Stimulated activated naive CD8-positive, alpha-beta T cell treated with anti-CD3 and anti-CD28 coated beads, Interleukin-15, Interleukin-2, amounts not matched to agents 100 ng/mL and 50 ng/mL, for 24 hours (primary cell): ENCODE data around the gene DMAC2.
"Not testable (repeated sequence)": the region's sequence is repeated elsewhere in the genome, so short reads cannot be mapped to it uniquely, and the experiment has no call there.

ENCODE experiments used
- H3K27ac Mint-ChIP-seq: one replicate; pipeline ENCODE4 v1.8.0; 2021; ENCODE audit warnings: mild to moderate bottlenecking, mixed read lengths
- H3K27me3 Mint-ChIP-seq: one replicate; pipeline ENCODE4 v1.8.0; 2021; ENCODE audit warnings: mixed read lengths
- H3K36me3 Mint-ChIP-seq: one replicate; pipeline ENCODE4 v1.8.0; 2021; ENCODE audit warnings: low read depth, mixed read lengths
- H3K4me1 Mint-ChIP-seq: one replicate; pipeline ENCODE4 v1.8.0; 2021; ENCODE audit warnings: low read depth, mixed read lengths
- H3K4me3 Mint-ChIP-seq: one replicate; pipeline ENCODE4 v1.8.0; 2021; ENCODE audit warnings: mild to moderate bottlenecking, mixed read lengths
- H3K9me3 Mint-ChIP-seq: one replicate; pipeline ENCODE4 v1.8.0; 2021; ENCODE audit warnings: mixed read lengths

The DMAC2 gene

DNA sequence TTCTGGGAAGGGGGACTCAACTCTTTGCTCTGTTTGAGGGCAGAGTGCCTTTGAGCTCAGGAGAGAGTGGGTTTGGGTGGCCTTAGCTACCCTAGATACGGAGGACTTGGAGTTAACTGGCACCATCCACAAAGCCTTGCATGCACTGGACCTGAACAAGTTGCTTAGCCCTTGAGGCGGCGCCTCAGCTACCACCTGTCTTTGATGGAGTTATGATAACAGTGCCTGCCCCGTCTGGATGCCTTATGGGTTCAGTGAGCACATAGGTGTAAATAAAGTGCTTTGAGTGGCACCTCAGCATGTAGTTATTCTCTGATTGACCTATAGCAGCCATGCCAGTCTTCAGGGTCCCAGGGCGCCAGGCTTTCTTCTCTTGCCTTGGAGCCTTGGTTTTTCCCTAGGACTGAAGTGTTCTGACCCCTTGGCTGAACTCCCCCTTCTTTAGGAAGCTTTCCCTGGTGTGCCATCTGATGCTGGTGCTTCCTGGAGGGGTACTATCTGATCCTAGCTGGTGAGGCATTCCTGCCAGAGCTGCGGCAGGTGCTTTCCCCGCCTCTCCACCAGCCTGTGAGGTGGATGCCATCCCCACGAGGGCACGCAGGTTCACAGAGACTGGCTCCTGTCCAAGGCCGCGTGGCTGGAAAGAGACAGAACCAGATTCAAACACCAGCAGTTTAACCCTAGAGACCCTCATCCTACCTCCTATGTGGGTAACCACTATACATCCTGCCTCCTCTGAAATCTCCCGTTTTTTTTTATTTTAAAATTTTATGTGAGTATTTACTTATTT, 36.3 kb downstream of the DMAC2 start:
- peaks cover 4% of the 10 kb centered on the region for H3K36me3 Mint-ChIP-seq
- no peak overlapping the region for H3K4me3 Mint-ChIP-seq
- H3K27me3 Mint-ChIP-seq: no peaks in the 10 kb centered on the region
- H3K4me1 Mint-ChIP-seq: peaks cover 16% of the 10 kb centered on the region
- H3K27ac Mint-ChIP-seq: no peak overlapping the region
- no peaks in the 10 kb centered on the region for H3K9me3 Mint-ChIP-seq

DNA sequence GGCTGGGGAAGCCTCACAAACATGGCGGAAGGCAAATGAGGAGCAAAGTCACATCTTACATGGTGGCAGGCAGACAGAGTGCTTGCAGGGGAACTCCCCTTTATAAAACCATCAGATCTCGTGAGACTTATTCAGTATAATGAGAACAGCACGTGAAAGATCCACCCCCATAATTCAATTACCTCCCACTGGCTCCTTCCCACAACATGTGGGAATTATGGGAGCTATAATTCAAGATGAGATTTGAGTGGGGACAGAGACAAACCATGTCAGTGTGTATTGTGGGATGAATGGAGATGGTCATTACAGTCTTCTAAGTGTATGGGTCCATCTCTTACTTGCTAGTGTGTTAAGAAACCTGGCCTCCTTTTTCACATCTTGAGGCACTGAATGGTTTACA, 37.7 kb downstream of the DMAC2 start:
- H3K9me3 Mint-ChIP-seq: no peaks in the 10 kb centered on the region
- H3K4me3 Mint-ChIP-seq: no peak overlapping the region
- H3K27ac Mint-ChIP-seq: no peak overlapping the region
- no peaks in the 10 kb centered on the region for H3K27me3 Mint-ChIP-seq
- peaks cover 27% of the 10 kb centered on the region for H3K4me1 Mint-ChIP-seq
- H3K36me3 Mint-ChIP-seq: peaks cover 4% of the 10 kb centered on the region

DNA sequence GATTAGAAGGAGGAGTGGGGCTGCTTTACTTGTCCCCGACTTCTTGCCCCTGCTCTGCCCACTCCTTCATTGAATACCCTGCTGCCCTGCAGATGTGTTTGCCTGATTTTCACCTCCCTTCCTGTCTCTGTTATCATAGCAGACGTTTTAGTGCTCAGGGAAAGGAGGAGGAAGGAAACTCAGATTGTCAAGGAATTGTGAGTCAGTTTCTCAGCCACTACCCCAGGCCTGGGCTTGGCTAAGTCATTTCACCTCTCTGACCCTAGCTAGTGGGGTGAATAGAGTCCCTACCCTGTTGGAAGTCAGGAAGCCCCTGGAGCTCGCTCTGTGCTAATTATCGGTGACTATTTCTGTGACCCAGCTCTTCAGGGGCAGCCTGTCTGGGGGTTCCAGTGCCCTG, 38.2 kb downstream of the DMAC2 start:
- H3K9me3 Mint-ChIP-seq: no peaks in the 10 kb centered on the region
- no peaks in the 10 kb centered on the region for H3K27me3 Mint-ChIP-seq
- peaks cover 4% of the 10 kb centered on the region for H3K36me3 Mint-ChIP-seq
- H3K4me1 Mint-ChIP-seq: peaks cover 31% of the 10 kb centered on the region
- H3K4me3 Mint-ChIP-seq: no peak overlapping the region
- no peak overlapping the region for H3K27ac Mint-ChIP-seq

DNA sequence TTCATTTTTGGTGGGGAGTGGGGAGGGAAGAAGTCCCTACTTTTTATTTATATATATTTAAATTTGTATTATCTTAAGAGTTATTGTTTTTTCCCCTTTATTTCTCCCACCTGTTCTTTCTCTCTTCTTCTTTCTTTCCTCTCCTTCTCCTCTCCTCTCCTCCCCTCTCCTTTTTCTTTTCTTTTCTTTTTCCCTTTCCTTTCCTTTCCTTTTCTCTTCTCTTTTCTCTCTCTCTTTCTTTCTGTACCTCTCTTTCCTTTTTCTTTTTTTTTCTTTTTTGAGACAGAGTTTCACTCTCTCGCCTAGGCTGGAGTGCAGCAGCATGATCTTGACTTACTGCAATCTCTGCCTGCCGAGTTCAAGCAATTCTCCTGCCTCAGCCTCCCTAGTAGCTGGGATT, 40.2 kb downstream of the DMAC2 start:
- Mint-ChIP-seq H3K27ac (peak overlapping the region; percentile 43), H3K4me1 (peaks cover 44% of the 10 kb centered on the region), H3K27me3 (no peaks in the 10 kb centered on the region), H3K36me3 (peaks cover 4% of the 10 kb centered on the region), H3K9me3 (no peaks in the 10 kb centered on the region), H3K4me3 (peak overlapping the region; percentile 94)

DNA sequence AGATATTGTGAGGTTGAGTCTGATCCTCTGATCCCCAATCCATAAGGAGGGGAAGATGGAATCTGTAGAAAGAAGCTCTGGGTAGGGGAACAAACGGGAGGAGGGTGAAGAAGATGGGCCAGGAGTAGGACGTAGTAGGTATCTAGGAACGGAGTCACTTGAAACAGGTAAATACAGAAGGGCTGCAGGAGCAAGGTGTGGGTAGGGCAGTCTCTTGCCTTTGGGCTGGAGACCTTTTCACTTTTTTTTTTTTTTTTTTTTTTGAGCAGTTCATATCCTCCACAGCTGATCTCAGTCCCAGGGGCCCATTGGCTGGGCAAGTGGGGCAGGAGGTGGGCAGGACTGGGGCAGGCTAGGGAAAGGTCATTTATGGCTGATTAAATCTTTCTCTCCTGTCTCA, 40.6 kb downstream of the DMAC2 start:
- Mint-ChIP-seq H3K36me3 (peaks cover 4% of the 10 kb centered on the region), H3K9me3 (no peaks in the 10 kb centered on the region), H3K27ac (peak overlapping the region; percentile 22), H3K27me3 (no peaks in the 10 kb centered on the region), H3K4me3 (peak overlapping the region; percentile 94), H3K4me1 (peaks cover 44% of the 10 kb centered on the region)

DNA sequence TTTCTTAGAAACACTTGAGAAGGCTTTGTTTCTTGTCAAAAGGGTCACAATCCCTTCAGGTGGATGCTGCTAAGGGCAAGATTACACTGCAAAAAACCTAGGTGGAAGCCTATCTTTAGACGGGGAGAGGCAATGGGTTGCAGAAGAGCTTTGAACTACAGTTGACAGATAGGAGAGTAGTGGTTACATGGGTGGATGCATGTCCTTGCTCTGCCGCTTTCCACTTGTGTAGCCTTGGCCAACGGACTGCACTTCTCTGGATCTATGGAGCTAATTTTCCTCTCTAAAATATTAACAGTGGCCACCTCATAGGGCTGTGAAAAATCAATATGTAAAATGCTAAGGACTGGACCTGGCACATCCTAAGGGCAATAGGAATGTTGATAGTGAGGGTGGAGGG, 41.1 kb downstream of the DMAC2 start:
- Mint-ChIP-seq H3K36me3 (peaks cover 4% of the 10 kb centered on the region), H3K9me3 (no peaks in the 10 kb centered on the region), H3K27me3 (no peaks in the 10 kb centered on the region), H3K4me1 (peaks cover 44% of the 10 kb centered on the region), H3K4me3 (peak overlapping the region; percentile 94), H3K27ac (peak overlapping the region; percentile 22)

DNA sequence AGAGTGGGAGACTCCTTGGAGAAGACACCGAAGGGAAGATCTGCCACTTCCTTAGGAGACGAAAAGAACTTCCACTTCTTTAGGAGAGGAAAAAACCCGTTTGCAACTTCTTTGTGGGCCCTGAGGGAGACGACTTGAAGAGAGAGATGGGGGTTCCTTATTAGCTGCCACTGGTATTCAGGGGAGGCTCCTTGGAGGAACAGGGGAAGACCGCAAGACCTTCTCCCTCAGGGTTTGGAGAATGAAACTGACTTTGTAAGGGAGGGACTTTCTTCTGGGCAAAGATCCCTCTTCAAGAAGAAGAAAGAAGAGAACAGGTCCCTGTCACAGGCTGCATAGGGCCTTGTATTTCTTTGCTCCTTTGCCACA, 41.7 kb downstream of the DMAC2 start:
- H3K27ac Mint-ChIP-seq: peak overlapping the region; percentile 100
- peaks cover 4% of the 10 kb centered on the region for H3K36me3 Mint-ChIP-seq
- H3K4me1 Mint-ChIP-seq: peaks cover 42% of the 10 kb centered on the region
- no peaks in the 10 kb centered on the region for H3K27me3 Mint-ChIP-seq
- peak overlapping the region; percentile 94 for H3K4me3 Mint-ChIP-seq
- no peaks in the 10 kb centered on the region for H3K9me3 Mint-ChIP-seq

DNA sequence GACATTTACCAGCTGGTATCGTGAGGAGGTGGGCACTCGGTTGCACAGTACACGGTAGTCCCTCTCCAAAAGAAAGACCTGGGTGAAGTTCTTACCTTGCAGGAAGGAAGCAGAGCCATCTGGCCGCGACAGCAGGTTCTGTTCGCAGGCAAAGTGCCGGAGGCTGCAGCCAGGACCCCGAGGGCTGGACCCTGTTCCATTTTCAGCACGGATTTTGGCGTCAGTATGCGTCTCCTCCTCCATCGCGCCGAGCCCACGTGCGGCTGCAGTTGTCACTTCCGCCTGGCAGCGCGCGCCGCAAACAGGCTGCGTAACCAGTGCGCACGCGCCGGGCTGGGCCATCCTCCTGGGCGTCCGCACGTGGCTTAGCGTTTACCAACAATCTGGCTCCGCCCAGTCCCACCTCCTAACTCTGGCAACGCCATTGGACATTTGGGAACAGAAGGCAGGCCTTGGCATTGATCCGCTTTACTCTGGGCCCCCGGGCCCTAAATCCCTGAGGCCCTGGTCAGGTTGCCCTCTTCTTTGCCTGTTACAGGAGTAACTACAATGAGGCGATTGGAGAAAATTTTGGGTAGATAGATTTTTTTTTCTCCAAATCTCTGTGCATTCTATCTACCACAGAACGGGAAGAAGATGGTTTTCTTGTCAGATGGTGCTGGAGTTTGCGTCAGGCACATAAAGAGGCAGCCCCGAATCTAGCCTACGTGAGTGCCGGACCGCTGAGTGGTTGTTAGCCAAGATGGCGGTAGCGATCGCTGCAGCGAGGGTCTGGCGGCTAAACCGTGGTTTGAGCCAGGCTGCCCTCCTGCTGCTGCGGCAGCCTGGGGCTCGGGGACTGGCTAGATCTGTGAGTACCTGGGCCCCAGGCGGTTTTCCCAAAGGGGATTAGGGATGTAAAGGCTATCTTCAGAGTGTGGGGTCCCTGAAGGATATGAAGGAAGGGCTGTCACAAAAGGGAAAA, 42.3 kb downstream of the DMAC2 start, which contains the start of the genes BCKDHA and EXOSC5:
Gene BCKDHA (plus strand): TSS at position 733 of the 964 bp plus-strand sequence. CDS start 10 bp downstream, at position 743.
Gene EXOSC5 (minus strand): TSS at position 274 of the 964 bp plus-strand sequence. CDS start 31 bp downstream, at position 243.
- Mint-ChIP-seq H3K4me1 (peaks cover 40% of the 10 kb centered on the region), H3K27ac (peak within 1 kb of the TSS; percentile 100), H3K27me3 (no peaks in the 10 kb centered on the region), H3K9me3 (no peaks in the 10 kb centered on the region), H3K4me3 (peak within 1 kb of the TSS; percentile 94), H3K36me3 (peaks cover 4% of the 10 kb centered on the region)

DNA sequence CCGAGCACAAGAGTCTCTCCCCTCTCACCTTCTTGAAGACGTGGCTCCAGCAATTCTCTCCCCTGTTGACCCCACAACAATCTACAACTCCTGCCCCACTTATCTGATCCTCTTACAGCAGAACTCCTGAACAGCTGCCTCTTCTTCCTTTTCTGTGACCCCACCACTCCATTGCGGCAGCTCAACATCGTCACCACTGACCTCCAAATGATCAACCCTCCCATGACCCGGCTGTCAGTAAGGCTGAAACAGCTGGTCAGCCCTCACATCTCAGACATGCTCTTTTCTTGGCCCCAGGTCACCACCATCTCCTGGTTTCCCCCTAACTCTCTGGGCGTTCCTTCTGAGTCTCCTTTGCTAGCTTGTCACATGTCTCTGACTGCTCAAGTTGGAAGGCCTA, 44.4 kb downstream of the DMAC2 start:
- H3K4me3 Mint-ChIP-seq: peak overlapping the region; percentile 94
- peaks cover 13% of the 10 kb centered on the region for H3K36me3 Mint-ChIP-seq
- peaks cover 40% of the 10 kb centered on the region for H3K4me1 Mint-ChIP-seq
- H3K27ac Mint-ChIP-seq: peak overlapping the region; percentile 6
- H3K27me3 Mint-ChIP-seq: no peaks in the 10 kb centered on the region
- H3K9me3 Mint-ChIP-seq: no peaks in the 10 kb centered on the region

DNA sequence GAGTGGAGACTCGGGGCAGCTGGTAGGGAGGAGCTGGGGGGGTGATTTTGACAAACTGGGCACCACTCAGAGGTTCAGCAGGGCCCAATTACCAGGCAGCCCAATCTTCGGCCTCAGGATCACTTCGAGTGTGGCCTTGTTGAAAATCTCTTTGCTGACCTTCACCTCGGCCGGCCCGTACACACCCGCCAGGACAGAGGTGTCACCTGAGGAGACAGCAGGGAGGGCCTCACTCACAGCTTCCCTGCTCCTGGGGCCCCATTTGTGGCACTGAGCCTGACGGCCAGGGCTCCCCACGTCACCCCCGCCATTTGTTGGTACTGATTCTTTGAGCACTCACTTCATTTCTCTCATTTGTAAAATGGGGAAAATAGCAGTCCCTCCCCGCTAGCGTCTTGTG, 46.9 kb downstream of the DMAC2 start:
- H3K36me3 Mint-ChIP-seq: peaks cover 25% of the 10 kb centered on the region
- no peak overlapping the region for H3K4me3 Mint-ChIP-seq
- H3K27me3 Mint-ChIP-seq: no peaks in the 10 kb centered on the region
- H3K4me1 Mint-ChIP-seq: peaks cover 23% of the 10 kb centered on the region
- no peaks in the 10 kb centered on the region for H3K9me3 Mint-ChIP-seq
- peak overlapping the region; percentile 55 for H3K27ac Mint-ChIP-seq

DNA sequence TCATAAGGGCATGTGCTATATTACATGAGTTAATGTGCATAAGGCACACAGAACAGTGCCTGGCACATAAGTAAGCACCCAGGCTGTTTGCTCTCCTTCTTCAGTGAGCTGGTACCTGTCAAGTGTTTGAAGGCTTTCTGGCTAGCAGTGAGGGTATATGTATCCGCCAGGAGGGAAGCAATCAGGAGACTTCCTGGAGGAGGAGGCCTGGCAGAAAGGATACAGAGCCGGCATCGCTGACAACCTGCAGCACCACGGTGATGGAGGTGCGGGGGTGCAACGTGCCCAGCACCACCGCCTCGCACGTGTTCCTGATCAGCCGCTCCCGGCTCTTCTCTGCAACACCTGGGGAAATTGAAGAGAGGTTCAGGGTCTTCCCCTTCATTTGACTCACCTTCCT, 48.1 kb downstream of the DMAC2 start:
- Mint-ChIP-seq H3K27ac (no peak overlapping the region), H3K4me3 (no peak overlapping the region), H3K27me3 (no peaks in the 10 kb centered on the region), H3K36me3 (peaks cover 25% of the 10 kb centered on the region), H3K4me1 (peaks cover 14% of the 10 kb centered on the region), H3K9me3 (no peaks in the 10 kb centered on the region)

DNA sequence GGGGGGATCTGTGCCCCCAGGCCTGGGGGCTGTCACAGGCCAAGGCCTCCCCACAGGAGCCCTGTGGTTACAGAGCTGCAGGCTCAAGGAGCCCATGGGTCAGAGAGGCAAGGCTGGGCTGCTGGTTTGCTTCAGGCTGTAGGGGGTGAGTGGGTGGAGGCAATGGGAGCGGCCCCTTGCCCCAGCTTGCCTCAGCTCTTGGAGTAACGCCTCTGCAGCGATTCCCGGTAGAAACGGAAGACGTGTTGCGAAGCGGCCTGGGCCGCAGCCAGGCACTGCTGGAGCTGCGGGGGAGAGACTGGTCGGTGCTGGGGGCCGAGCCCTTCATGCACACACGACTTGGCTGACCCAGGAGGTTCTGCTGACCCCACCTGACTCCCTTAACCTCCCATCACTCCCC, 53.3 kb downstream of the DMAC2 start:
- Mint-ChIP-seq H3K27me3 (no peaks in the 10 kb centered on the region), H3K9me3 (no peaks in the 10 kb centered on the region), H3K27ac (no peak overlapping the region), H3K36me3 (peaks cover 31% of the 10 kb centered on the region), H3K4me3 (no peak overlapping the region), H3K4me1 (no peaks in the 10 kb centered on the region)

DNA sequence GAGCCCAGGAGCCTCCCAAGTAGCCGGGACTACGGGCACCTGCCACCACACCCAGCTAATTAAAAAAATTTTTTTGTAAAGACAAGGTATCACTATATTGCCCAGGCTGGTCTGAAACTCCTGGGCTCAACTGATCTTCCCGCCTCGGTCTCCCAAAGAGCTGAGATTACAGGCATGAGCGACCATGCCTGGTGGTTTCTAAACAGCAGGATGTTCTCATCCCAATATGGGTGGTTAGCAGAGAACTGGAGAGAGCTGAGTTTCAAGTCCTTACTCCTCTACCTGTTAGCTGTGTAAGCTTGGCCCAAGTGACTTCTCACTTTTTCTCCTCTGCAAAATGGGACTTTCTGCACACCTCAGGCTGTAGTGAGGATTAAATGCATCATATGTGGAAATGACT, 55.4 kb downstream of the DMAC2 start:
- no peaks in the 10 kb centered on the region for H3K9me3 Mint-ChIP-seq
- peaks cover 20% of the 10 kb centered on the region for H3K36me3 Mint-ChIP-seq
- H3K4me1 Mint-ChIP-seq: no peaks in the 10 kb centered on the region
- no peaks in the 10 kb centered on the region for H3K27me3 Mint-ChIP-seq
- no peak overlapping the region for H3K4me3 Mint-ChIP-seq
- H3K27ac Mint-ChIP-seq: no peak overlapping the region

DNA sequence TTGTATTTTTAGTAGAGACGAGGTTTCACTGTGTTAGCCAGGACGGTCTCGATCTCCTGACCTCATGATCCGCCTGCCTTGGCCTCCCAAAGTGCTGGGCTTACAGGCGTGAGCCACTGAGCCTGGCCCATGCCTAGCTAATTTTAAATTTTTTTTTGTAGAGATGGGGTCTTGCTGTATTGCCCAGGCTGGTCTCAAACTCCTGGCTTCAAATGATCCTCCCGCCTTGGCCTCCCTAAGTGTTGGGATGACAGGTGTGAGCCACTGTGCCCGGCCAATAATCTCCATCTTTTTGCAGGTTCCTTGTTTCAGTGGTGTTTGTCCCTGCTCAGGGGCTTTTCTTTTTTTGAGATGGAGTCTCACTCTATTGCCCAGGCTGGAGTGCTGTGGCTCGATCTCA, 58.2 kb downstream of the DMAC2 start:
- not testable (repeated sequence) for H3K27ac Mint-ChIP-seq, H3K9me3 Mint-ChIP-seq, H3K4me3 Mint-ChIP-seq, H3K27me3 Mint-ChIP-seq
- H3K4me1 Mint-ChIP-seq: peaks cover 22% of the 10 kb centered on the region
- H3K36me3 Mint-ChIP-seq: peaks cover 10% of the 10 kb centered on the region
